Trophoblast cell (in vitro differentiated cells and primary cell): Measurements from ENCODE around the gene MFAP3L.

Source experiments
- DNase-seq, 2 donors: peaks; one replicate each; pipeline ENCODE4 v3.0.0-alpha.2; 2016
- H2AFZ ChIP-seq: 2 replicates; pipeline ENCODE4 v1.6.1; 2013; ENCODE audit warnings: low read length, moderate library complexity, mild to moderate bottlenecking; ENCODE audit not compliant: insufficient read depth, poor library complexity
- H2AK5ac ChIP-seq: 2 replicates; pipeline ENCODE4 v1.6.1; 2013; ENCODE audit warnings: mild to moderate bottlenecking, low read length
- H2BK120ac ChIP-seq: 2 replicates; pipeline ENCODE4 v1.6.1; 2013; ENCODE audit warnings: low read length, mild to moderate bottlenecking, moderate library complexity; ENCODE audit not compliant: insufficient read depth, poor library complexity
- H2BK12ac ChIP-seq: 2 replicates; pipeline ENCODE4 v1.6.1; 2013; ENCODE audit warnings: mild to moderate bottlenecking, low read length, moderate library complexity
- H2BK5ac ChIP-seq: 2 replicates; pipeline ENCODE4 v1.6.1; 2013; ENCODE audit warnings: low read length, low read depth, moderate library complexity, mild to moderate bottlenecking; ENCODE audit not compliant: poor library complexity
- H3K14ac ChIP-seq: 2 replicates; pipeline ENCODE4 v1.6.1; 2013; ENCODE audit warnings: mild to moderate bottlenecking, low read length
- H3K18ac ChIP-seq: 2 replicates; pipeline ENCODE4 v1.6.1; 2013; ENCODE audit warnings: mild to moderate bottlenecking, low read length
- H3K23ac ChIP-seq: 2 replicates; pipeline ENCODE4 v1.6.1; 2013; ENCODE audit warnings: low read length
- H3K27ac ChIP-seq: 2 replicates; pipeline ENCODE4 v1.5.1; 2013; ENCODE audit warnings: low read depth, mild to moderate bottlenecking, inconsistent platforms, low read length, moderate library complexity
- H3K27me3 ChIP-seq: 2 replicates; pipeline ENCODE4 v1.6.1; 2013; ENCODE audit warnings: inconsistent platforms, mild to moderate bottlenecking, low read length, moderate library complexity; ENCODE audit not compliant: insufficient read depth
- H3K36me3 ChIP-seq, 2 experiments: 1 replicate in 1 of 2; 2 replicates in 1 of 2; pipeline ENCODE4 v1.6.1; 2013; ENCODE audit warnings: low read length in 2 of 2, mild to moderate bottlenecking in 2 of 2, moderate library complexity in 1 of 2; ENCODE audit not compliant: insufficient read depth in 2 of 2, control insufficient read depth in 1 of 2
- H3K4ac ChIP-seq: 2 replicates; pipeline ENCODE4 v1.6.1; 2013; ENCODE audit warnings: low read depth, mild to moderate bottlenecking, low read length, moderate library complexity
- H3K4me1 ChIP-seq, 2 experiments: 1 replicate in 1 of 2; 2 replicates in 1 of 2; pipeline ENCODE4 v1.6.1; 2013; ENCODE audit warnings: low read length in 2 of 2, mild to moderate bottlenecking in 2 of 2, moderate library complexity in 1 of 2; ENCODE audit not compliant: insufficient read depth in 2 of 2, control insufficient read depth in 1 of 2
- H3K4me2 ChIP-seq: 2 replicates; pipeline ENCODE4 v1.6.1; 2013; ENCODE audit warnings: inconsistent platforms, mild to moderate bottlenecking, low read length, moderate library complexity
- H3K4me3 ChIP-seq: 2 replicates; pipeline ENCODE4 v1.5.1; 2013; ENCODE audit warnings: mild to moderate bottlenecking, low read depth, low read length, inconsistent platforms
- H3K79me1 ChIP-seq: one replicate; pipeline ENCODE4 v1.6.1; 2013; ENCODE audit warnings: low read length
- H3K79me2 ChIP-seq: 2 replicates; pipeline ENCODE4 v1.6.1; 2013; ENCODE audit warnings: low read length, mild to moderate bottlenecking; ENCODE audit not compliant: control insufficient read depth, insufficient read depth, poor library complexity
- H3K9ac ChIP-seq: 2 replicates; pipeline ENCODE4 v1.6.1; 2013; ENCODE audit warnings: mild to moderate bottlenecking, low read length
- H3K9me3 ChIP-seq: 2 replicates; pipeline ENCODE4 v1.6.1; 2013; ENCODE audit warnings: low read depth, mild to moderate bottlenecking, control low read depth, inconsistent platforms, low read length; ENCODE audit not compliant: insufficient read depth
- H4K12ac ChIP-seq: 2 replicates; pipeline ENCODE4 v1.6.1; 2013; ENCODE audit warnings: low read depth, mild to moderate bottlenecking, low read length, moderate library complexity
- H4K8ac ChIP-seq: 2 replicates; pipeline ENCODE4 v1.6.1; 2013; ENCODE audit warnings: low read depth, mild to moderate bottlenecking, low read length, moderate library complexity
- H4K91ac ChIP-seq: one replicate; pipeline ENCODE4 v1.6.1; 2013; ENCODE audit warnings: low read depth, mild to moderate bottlenecking, low read length, moderate library complexity
- WGBS: extraction: QIAGEN DNeasy Blood & Tissue Kit; methylation state at CpG from one replicate; pipeline ENCODE4 v1.1.7; 2013; ENCODE audit warnings: missing lambda C conversion rate; ENCODE audit not compliant: insufficient read length, insufficient coverage; ENCODE audit errors: extremely low coverage; 5-methylcytosine and 5-hydroxymethylcytosine counted together

The MFAP3L gene

DNA sequence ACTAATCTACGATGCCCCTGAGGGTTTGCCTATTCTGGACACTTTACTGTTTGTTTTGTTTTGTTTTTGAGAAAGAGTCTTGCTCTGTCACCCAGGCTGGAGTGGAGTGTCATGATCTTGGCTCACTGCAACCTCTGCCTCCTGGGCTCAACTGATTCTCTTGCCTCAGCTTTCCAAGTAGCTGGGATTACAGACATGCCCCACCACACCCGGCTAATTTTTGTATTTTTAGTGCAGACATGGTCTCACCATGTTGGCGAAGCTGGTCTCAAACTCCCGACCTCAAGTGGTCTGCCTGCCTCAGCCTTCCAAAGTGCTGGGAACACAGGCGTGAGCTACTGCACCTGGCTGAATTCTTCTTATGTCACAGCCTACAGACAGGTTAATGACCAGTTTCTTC is 70.7 kb downstream of the MFAP3L start:
- H3K27ac ChIP-seq: no peak overlapping the region
- H3K36me3 ChIP-seq: no peaks in the 10 kb centered on the region
- H3K14ac ChIP-seq: no peak overlapping the region
- no peak overlapping the region for H2AK5ac ChIP-seq
- H2BK5ac ChIP-seq: no peak overlapping the region
- H4K91ac ChIP-seq: no peak overlapping the region
- no peaks in the 10 kb centered on the region for H3K9me3 ChIP-seq
- no peak overlapping the region for H3K23ac ChIP-seq
- H2BK120ac ChIP-seq: no peak overlapping the region
- no peaks in the 10 kb centered on the region for H3K4me1 ChIP-seq
- H2AFZ ChIP-seq: no peak overlapping the region
- no peak overlapping the region for H4K8ac ChIP-seq
- H3K79me1 ChIP-seq: no peaks in the 10 kb centered on the region
- H3K4ac ChIP-seq: no peak overlapping the region
- WGBS: no CpG with 5 or more reads among the region's 5 CpGs
- H3K27me3 ChIP-seq: no peaks in the 10 kb centered on the region
- H3K18ac ChIP-seq: no peak overlapping the region
- no peak for DNase-seq
- H2BK12ac ChIP-seq: no peak overlapping the region
- no peak overlapping the region for H4K12ac ChIP-seq
- no peaks in the 10 kb centered on the region for H3K79me2 ChIP-seq
- no peak overlapping the region for H3K4me2 ChIP-seq
- no peak overlapping the region for H3K4me3 ChIP-seq
- no peak overlapping the region for H3K9ac ChIP-seq

DNA sequence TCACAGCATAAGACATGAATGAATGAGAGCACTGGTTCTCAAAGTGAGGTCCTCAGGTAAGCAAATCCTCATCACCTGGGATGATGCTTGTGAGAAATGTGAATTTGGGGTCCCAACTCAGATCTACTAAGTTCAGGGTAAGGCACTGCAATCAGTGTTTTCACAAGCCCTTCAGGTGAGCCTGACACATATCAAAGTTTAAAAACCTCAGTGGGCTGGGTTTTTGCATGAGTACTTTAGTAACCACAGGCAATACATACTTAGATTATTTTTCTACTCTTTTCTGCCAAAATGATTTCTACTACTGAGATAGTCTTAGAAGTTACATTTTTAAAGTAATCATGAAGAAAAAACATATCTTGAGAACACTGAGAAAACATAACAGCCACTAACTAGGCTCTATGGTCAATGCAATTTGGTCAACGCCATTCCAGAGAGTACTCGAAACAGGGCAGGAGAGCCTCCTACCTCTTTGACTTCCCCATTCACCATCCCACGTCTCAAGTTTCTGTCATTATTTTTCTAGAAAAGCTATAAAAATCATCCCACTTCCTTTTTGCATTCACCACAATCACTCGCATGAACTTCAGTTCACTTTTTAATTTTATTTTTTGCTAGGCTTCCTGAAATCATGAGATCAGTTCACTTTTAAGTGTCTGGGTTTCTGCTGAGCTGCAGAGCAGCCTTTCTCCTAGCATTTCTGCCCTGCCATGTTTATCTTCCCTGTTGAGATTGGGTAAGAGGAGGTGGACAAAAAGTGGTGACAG is 73.8 kb downstream of the MFAP3L start:
- Histone ChIP-seq H3K27me3 (no peaks in the 10 kb centered on the region), H3K18ac (no peak overlapping the region), H3K4me1 (no peaks in the 10 kb centered on the region), H3K79me2 (no peaks in the 10 kb centered on the region), H2BK12ac (no peak overlapping the region), H2BK5ac (no peak overlapping the region), H3K9me3 (no peaks in the 10 kb centered on the region), H3K14ac (no peak overlapping the region), H3K36me3 (no peaks in the 10 kb centered on the region), H3K4me2 (no peak overlapping the region), H2BK120ac (no peak overlapping the region), H3K27ac (no peak overlapping the region), H2AFZ (no peak overlapping the region), H3K79me1 (peaks cover 2% of the 10 kb centered on the region), H2AK5ac (no peak overlapping the region), H3K9ac (no peak overlapping the region), H3K4me3 (no peak overlapping the region), H4K91ac (no peak overlapping the region), H3K4ac (no peak overlapping the region), H4K12ac (no peak overlapping the region), H4K8ac (no peak overlapping the region), H3K23ac (no peak overlapping the region)
- DNase-seq: no peak
- no CpG with 5 or more reads among the region's 4 CpGs for WGBS

DNA sequence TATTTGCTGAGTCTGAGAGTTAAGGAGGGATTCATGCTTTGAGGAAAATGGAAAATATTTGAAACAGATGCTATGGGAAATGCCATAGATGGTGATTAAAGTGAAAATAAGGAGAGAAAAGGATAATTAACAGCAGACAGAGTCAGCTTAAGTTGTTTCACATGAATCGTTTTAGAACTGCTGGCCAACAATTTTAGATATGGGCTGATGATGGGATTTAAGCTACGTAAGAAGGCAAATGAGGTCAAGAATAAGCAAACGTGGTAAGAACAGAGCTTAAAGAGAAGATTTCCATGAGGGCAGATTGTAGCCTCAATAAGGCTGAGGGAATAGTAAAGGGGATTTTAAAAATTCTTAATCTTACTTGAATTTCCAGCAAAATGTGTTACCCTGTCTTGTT is 77.9 kb downstream of the MFAP3L start:
- Histone ChIP-seq H3K27me3 (no peaks in the 10 kb centered on the region), H3K23ac (no peak overlapping the region), H3K4me3 (no peak overlapping the region), H3K4me1 (no peaks in the 10 kb centered on the region), H2BK5ac (no peak overlapping the region), H3K4me2 (no peak overlapping the region), H2BK12ac (peak overlapping the region; percentile 53), H3K79me1 (peaks cover 2% of the 10 kb centered on the region), H2AFZ (no peak overlapping the region), H4K8ac (no peak overlapping the region), H3K14ac (no peak overlapping the region), H3K4ac (no peak overlapping the region), H3K18ac (no peak overlapping the region), H2AK5ac (no peak overlapping the region), H3K9me3 (peaks cover 2% of the 10 kb centered on the region), H4K12ac (no peak overlapping the region), H3K27ac (no peak overlapping the region), H3K79me2 (no peaks in the 10 kb centered on the region), H2BK120ac (no peak overlapping the region), H3K9ac (no peak overlapping the region), H3K36me3 (no peaks in the 10 kb centered on the region), H4K91ac (no peak overlapping the region)
- no peak for DNase-seq
- no CpG with 5 or more reads among the region's 3 CpGs for WGBS

DNA sequence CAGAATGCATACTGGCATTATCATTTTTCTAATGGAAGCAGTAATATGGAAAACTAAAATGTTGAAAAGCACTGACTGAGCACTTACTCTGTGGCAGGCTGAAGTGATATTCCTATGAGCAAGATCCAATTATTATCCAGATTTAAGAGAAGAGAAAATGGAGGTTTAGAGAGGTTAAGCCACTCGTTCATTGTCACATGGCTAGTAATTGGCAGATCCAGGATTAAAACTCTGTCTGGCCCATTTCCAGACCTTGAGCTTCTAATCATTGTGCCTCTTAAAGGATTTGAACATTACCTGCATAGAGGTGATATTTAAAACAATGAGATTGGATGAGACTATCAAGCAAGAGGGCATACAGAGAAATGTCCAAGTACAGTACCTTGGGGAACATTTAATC is 80.6 kb downstream of the MFAP3L start:
- no peak overlapping the region for H2BK120ac ChIP-seq
- no peak overlapping the region for H3K4ac ChIP-seq
- WGBS: no CpG with 5 or more reads among the region's 1 CpG
- DNase-seq: no peak
- H3K27ac ChIP-seq: no peak overlapping the region
- no peak overlapping the region for H3K23ac ChIP-seq
- peaks cover 16% of the 10 kb centered on the region for H3K79me1 ChIP-seq
- no peak overlapping the region for H4K8ac ChIP-seq
- H4K12ac ChIP-seq: no peak overlapping the region
- no peak overlapping the region for H3K9ac ChIP-seq
- no peak overlapping the region for H3K4me2 ChIP-seq
- H3K27me3 ChIP-seq: no peaks in the 10 kb centered on the region
- no peaks in the 10 kb centered on the region for H3K79me2 ChIP-seq
- H3K4me1 ChIP-seq: peaks cover 11 to 14% of the 10 kb centered on the region in 2 experiments
- no peak overlapping the region for H3K18ac ChIP-seq
- no peak overlapping the region for H2AK5ac ChIP-seq
- no peak overlapping the region for H2BK12ac ChIP-seq
- no peak overlapping the region for H2BK5ac ChIP-seq
- peaks cover 2% of the 10 kb centered on the region for H3K9me3 ChIP-seq
- no peaks in the 10 kb centered on the region for H3K36me3 ChIP-seq
- H3K14ac ChIP-seq: no peak overlapping the region
- no peak overlapping the region for H2AFZ ChIP-seq
- H4K91ac ChIP-seq: no peak overlapping the region
- H3K4me3 ChIP-seq: no peak overlapping the region
